ENCODE results near the gene LRRC10B. TPM values are rescaled to one million over a fixed set of nuclear protein-coding genes. Genes with fewer than 3 reads are reported as not detected.
A peak's percentile ranks its signal among the peaks of the same experiment; 100 is the strongest.

Gene LRRC10B
- total RNA-seq, 4 donors from 2014 or later, result 0.22 to 3.0 (median 0.66) TPM

- Histone ChIP-seq H3K36me3 (no peaks in the 10 kb centered on the region), H3K27ac (peak overlapping the region; percentile 66 to 95 (median 94)), H3K4me3 (replicated peaks in 1 of 3) (no peak overlapping the region), H3K4me1 (peaks cover 53 to 65% of the 10 kb centered on the region in 2 donors), H3K27me3 (no peaks in the 10 kb centered on the region), H3K9me3 (no peaks in the 10 kb centered on the region)
- WGBS, 2 donors, result 25 to 56% methylated on average over 18 to 20 of the region's 21 CpGs
- TF ChIP-seq POLR2A (IDR thresholded peaks at IDR 0.05) (peak in 1 of 2 donors; percentile 62), CTCF (IDR thresholded peaks at IDR 0.05) (no peak)
- intact Hi-C loops (cut with DNase I), result no loop called here
- DNase-seq, result peak; percentile 96 to 98
These were observed 21.1 kb downstream of the LRRC10B start for GRCh38 chr11:61529537-61530225.

- no peaks in the 10 kb centered on the region for H3K27me3 ChIP-seq
- 45 to 56% methylated on average over 2 of the region's 3 CpGs for WGBS, 2 donors
- intact Hi-C loops (cut with DNase I), result no loop called here
- H3K9me3 ChIP-seq, result no peaks in the 10 kb centered on the region
- H3K36me3 ChIP-seq, result no peaks in the 10 kb centered on the region
- H3K27ac ChIP-seq, result peak overlapping the region; percentile 66 to 95 (median 94)
- DNase-seq, result no peak
- TF ChIP-seq POLR2A (IDR thresholded peaks at IDR 0.05) (no peak), CTCF (IDR thresholded peaks at IDR 0.05) (no peak)
- H3K4me1 ChIP-seq, result peaks cover 57 to 76% of the 10 kb centered on the region in 2 donors
- no peak overlapping the region for H3K4me3 ChIP-seq (replicated peaks in 1 of 3)
These were observed 22.5 kb downstream of the LRRC10B start for GRCh38 chr11:61531044-61531443.

GRCh38 chr11:61532134-61533038 lies 23.8 kb downstream of the LRRC10B start:
- no peaks in the 10 kb centered on the region for H3K36me3 ChIP-seq
- no peaks in the 10 kb centered on the region for H3K9me3 ChIP-seq
- WGBS, 2 donors, result 87 to 88% methylated on average over 7 to 10 of the region's 10 CpGs
- TF ChIP-seq CTCF (IDR thresholded peaks at IDR 0.05) (peak; percentile 23 to 64 (median 50)), POLR2A (IDR thresholded peaks at IDR 0.05) (no peak)
- DNase-seq, result peak; percentile 21 to 26
- intact Hi-C loops (cut with DNase I), result no loop called here
- H3K4me1 ChIP-seq, result peaks cover 68 to 90% of the 10 kb centered on the region in 2 donors
- H3K27me3 ChIP-seq, result no peaks in the 10 kb centered on the region
- H3K4me3 ChIP-seq (replicated peaks in 1 of 3), result no peak overlapping the region
- peak overlapping the region; percentile 63 to 94 (median 88) for H3K27ac ChIP-seq

GRCh38 chr11:61533039-61533375 lies 24.5 kb downstream of the LRRC10B start:
- DNase-seq, result no peak
- intact Hi-C loops (cut with DNase I), result no loop called here
- WGBS, 2 donors, result 90 to 93% methylated on average over 5 to 12 of the region's 16 CpGs
- H3K27me3 ChIP-seq, result no peaks in the 10 kb centered on the region
- no peaks in the 10 kb centered on the region for H3K9me3 ChIP-seq
- H3K4me1 ChIP-seq, result peaks cover 74 to 96% of the 10 kb centered on the region in 2 donors
- peak overlapping the region; percentile 63 to 94 (median 88) for H3K27ac ChIP-seq
- TF ChIP-seq CTCF (IDR thresholded peaks at IDR 0.05) (no peak), POLR2A (IDR thresholded peaks at IDR 0.05) (no peak)
- no peak overlapping the region for H3K4me3 ChIP-seq (replicated peaks in 1 of 3)
- no peaks in the 10 kb centered on the region for H3K36me3 ChIP-seq

All from thyroid gland (tissue), 4 donors.